Measurements from ENCODE around the gene PTCRA.
A peak's percentile ranks its signal among the peaks of the same experiment; 100 is the strongest.

The PTCRA gene

DNA sequence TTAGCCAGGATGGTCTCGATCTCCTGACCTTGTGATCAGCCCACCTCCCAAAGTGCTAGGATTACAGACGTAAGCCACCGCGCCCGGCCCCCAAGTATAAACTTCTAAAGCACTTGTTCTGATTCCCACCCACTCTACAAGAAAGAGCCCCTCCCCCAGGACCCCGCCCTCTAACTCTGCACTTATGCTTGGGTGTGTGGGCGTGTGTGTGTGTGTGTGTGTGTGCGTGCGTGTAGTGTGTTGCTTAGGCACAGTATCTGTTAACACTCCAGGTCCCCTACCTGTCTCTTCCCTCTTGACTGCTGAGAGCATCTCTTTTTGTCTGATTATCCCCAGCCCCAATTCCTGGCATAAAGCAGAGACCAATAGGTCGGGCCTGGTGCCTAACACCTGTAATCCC is 6.0 kb upstream of the PTCRA start:
- Histone ChIP-seq H3K4me1 (ENCODE audit: control insufficient read depth, insufficient read depth, low read length) (peaks cover 10% of the 10 kb centered on the region), H3K9me3 (replicated peaks; ENCODE audit: low read length) (no peaks in the 10 kb centered on the region), H3K4me2 (ENCODE audit: low read length) (no peak overlapping the region), H3K36me3 (ENCODE audit: insufficient read depth, low read length) (no peaks in the 10 kb centered on the region), H3K9ac (ENCODE audit: low read depth, low read length) (no peak overlapping the region), H3K27me3 (ENCODE audit: control insufficient read depth, insufficient read depth, low read length) (peaks cover 4% of the 10 kb centered on the region), H3K4me3 (ENCODE audit: low read length) (no peak overlapping the region)

DNA sequence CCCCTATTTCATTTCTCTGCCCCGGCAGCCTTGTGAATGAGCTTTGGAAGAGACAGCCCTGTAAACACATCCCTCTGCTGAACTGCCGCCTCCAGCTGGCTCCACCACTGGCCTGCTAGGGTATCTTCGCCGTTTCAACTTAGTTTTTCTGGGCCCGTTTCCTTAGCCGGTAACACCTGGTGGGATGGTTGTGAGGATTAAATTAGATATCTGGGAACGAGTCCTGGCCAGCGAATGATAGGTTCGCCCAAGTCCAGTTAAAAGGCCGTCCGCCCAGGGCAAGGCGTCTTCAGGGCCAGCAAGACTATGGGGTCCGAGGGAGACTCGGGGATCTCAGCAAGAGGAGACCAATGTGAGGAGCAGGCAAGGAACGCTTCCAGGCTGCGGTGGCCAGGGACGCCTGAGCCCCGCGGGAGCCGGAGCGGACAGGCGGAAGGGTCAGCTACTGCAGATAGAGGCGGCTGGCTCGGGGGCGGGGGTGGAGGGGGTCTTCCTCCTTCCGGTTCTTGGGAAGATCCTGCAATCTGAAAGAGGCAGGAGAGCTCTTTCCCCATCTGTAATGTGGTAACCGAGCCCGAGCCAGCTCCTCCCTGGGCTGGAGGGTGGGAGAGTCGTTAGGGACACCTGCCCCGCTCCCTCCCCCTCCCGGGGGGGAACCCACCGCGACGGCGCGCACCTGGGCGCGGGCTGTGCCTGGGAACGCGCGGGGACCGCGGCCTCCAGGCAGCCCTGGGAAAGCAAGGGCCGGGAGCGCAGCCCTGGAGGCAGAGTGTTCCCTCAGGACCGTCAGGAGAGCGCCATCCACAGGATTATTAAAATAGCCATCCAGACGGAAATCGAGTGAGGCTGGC is 4.5 kb upstream of the PTCRA start:
- Histone ChIP-seq H3K4me2 (ENCODE audit: low read length) (peak overlapping the region; percentile 62), H3K9me3 (replicated peaks; ENCODE audit: low read length) (no peaks in the 10 kb centered on the region), H3K36me3 (ENCODE audit: insufficient read depth, low read length) (no peaks in the 10 kb centered on the region), H3K4me3 (ENCODE audit: low read length) (no peak overlapping the region), H3K9ac (ENCODE audit: low read depth, low read length) (no peak overlapping the region), H3K4me1 (ENCODE audit: control insufficient read depth, insufficient read depth, low read length) (peaks cover 10% of the 10 kb centered on the region), H3K27me3 (ENCODE audit: control insufficient read depth, insufficient read depth, low read length) (peaks cover 4% of the 10 kb centered on the region)

DNA sequence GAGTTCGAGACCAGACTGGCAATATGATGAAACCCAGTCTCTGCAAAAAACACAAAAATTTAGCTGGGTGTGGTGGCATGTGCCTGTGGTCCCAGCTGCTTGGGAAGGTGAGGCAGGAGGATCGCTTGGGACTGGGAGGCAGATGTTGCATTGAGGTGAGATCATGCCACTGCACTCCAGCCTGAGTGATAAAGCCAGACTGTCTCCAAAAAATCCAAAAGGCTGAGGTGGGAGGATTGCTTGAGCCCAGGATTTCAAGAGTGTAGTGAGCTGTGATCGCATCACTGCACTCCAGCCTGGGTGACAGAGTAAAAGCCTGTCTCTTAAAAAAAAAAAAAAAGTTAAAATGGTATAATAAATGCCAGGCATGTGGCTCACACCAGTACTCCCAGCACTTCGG is 1.3 kb upstream of the PTCRA start:
- no peaks in the 10 kb centered on the region for H3K9me3 ChIP-seq (replicated peaks; ENCODE audit: low read length)
- no peaks in the 10 kb centered on the region for H3K36me3 ChIP-seq (ENCODE audit: insufficient read depth, low read length)
- peaks cover 4% of the 10 kb centered on the region for H3K27me3 ChIP-seq (ENCODE audit: control insufficient read depth, insufficient read depth, low read length)
- H3K4me2 ChIP-seq (ENCODE audit: low read length), result no peak overlapping the region
- no peak overlapping the region for H3K4me3 ChIP-seq (ENCODE audit: low read length)
- peaks cover 7% of the 10 kb centered on the region for H3K4me1 ChIP-seq (ENCODE audit: control insufficient read depth, insufficient read depth, low read length)
- no peak overlapping the region for H3K9ac ChIP-seq (ENCODE audit: low read depth, low read length)

DNA sequence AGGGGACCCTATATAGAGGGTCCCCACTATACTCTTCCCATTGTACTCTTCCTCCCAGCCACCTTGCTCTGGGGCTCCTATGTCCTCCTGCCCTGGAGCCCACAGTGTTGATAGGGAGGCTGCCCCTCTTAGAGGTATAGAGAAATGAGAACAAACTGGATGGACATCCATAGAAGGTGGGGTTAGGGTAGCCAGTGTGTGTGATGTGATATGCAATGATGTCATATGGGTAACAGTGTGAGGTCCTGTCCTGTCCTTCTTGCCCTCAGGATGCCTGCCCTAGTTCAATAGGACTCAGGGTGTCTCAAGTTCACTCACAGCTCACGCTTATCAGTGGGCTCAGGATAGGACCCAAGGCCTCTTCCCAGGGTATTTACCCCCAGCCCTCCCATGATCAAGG is 435 bp downstream of the PTCRA start:
- Histone ChIP-seq H3K4me2 (ENCODE audit: low read length) (no peak overlapping the region), H3K4me3 (ENCODE audit: low read length) (no peak overlapping the region), H3K9me3 (replicated peaks; ENCODE audit: low read length) (no peaks in the 10 kb centered on the region), H3K9ac (ENCODE audit: low read depth, low read length) (no peak overlapping the region), H3K4me1 (ENCODE audit: control insufficient read depth, insufficient read depth, low read length) (peaks cover 12% of the 10 kb centered on the region), H3K36me3 (ENCODE audit: insufficient read depth, low read length) (no peaks in the 10 kb centered on the region), H3K27me3 (ENCODE audit: control insufficient read depth, insufficient read depth, low read length) (peaks cover 4% of the 10 kb centered on the region)

DNA sequence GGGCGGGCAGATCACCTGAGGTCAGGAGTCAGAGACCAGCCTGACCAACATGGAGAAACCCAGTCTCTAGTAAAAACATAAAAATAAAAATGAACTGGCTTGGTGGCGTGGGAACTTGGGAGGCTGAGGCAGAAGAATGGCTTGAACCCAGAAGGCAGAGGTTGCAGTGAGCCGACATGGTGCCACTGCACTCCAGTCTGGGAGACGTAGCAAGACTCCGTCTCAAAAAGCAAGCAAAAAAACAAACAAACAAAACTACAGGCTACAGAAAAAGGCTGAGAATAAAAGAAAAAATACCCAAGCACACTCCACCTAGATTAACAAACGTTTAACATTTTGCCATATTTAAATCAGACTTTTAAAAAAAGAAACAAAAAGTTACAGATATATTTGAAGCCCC is 5.9 kb downstream of the PTCRA start:
- Histone ChIP-seq H3K9ac (ENCODE audit: low read depth, low read length) (no peak overlapping the region), H3K4me2 (ENCODE audit: low read length) (no peak overlapping the region), H3K4me3 (ENCODE audit: low read length) (no peak overlapping the region), H3K36me3 (ENCODE audit: insufficient read depth, low read length) (no peaks in the 10 kb centered on the region), H3K4me1 (ENCODE audit: control insufficient read depth, insufficient read depth, low read length) (peaks cover 11% of the 10 kb centered on the region), H3K27me3 (ENCODE audit: control insufficient read depth, insufficient read depth, low read length) (no peaks in the 10 kb centered on the region), H3K9me3 (replicated peaks; ENCODE audit: low read length) (no peaks in the 10 kb centered on the region)

DNA sequence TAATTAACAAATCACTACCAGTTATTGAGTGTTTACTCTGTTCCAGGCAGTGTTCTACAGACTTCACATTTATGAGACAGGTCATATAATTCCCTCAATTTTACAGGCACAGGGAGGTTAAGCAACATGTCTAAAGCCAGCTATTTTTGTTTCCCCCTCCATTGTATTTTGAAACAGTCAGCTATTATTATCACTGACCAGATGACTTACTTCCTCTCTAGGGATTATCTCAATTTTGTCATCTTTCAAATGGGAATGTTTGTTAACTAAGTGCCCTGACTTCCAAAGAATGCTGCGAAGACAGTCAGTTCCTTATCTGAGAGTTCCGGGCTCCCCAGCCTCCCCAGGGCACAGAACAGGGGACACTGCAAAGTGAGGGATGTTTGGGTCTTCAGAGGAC is 7.8 kb downstream of the PTCRA start:
- Histone ChIP-seq H3K4me2 (ENCODE audit: low read length) (no peak overlapping the region), H3K4me3 (ENCODE audit: low read length) (no peak overlapping the region), H3K4me1 (ENCODE audit: control insufficient read depth, insufficient read depth, low read length) (peaks cover 16% of the 10 kb centered on the region), H3K36me3 (ENCODE audit: insufficient read depth, low read length) (no peaks in the 10 kb centered on the region), H3K9me3 (replicated peaks; ENCODE audit: low read length) (no peaks in the 10 kb centered on the region), H3K27me3 (ENCODE audit: control insufficient read depth, insufficient read depth, low read length) (no peaks in the 10 kb centered on the region), H3K9ac (ENCODE audit: low read depth, low read length) (no peak overlapping the region)

DNA sequence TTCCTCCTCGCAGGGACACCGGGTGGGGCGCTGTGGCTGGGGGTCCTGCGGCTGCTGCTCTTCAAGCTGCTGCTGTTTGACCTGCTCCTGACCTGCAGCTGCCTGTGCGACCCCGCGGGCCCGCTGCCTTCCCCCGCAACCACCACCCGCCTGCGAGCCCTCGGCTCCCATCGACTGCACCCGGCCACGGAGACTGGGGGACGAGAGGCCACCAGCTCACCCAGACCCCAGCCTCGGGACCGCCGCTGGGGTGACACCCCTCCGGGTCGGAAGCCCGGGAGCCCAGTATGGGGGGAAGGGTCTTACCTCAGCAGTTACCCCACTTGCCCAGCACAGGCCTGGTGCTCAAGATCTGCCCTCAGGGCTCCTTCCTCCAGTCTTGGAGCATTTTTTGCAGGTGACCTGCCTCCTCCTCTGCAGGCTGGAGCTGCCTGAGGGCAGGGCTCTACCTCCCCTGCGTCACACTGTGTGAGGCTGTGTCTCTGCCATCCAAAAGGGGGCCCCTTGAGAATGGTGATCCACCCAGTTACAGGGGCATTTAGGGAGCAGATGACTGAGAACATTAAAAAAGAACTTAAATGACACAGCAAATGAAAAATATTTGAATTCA is 9.5 kb downstream of the PTCRA start:
- H3K27me3 ChIP-seq (ENCODE audit: control insufficient read depth, insufficient read depth, low read length), result no peaks in the 10 kb centered on the region
- H3K4me1 ChIP-seq (ENCODE audit: control insufficient read depth, insufficient read depth, low read length), result peaks cover 17% of the 10 kb centered on the region
- no peak overlapping the region for H3K4me3 ChIP-seq (ENCODE audit: low read length)
- no peak overlapping the region for H3K9ac ChIP-seq (ENCODE audit: low read depth, low read length)
- H3K36me3 ChIP-seq (ENCODE audit: insufficient read depth, low read length), result no peaks in the 10 kb centered on the region
- no peaks in the 10 kb centered on the region for H3K9me3 ChIP-seq (replicated peaks; ENCODE audit: low read length)
- H3K4me2 ChIP-seq (ENCODE audit: low read length), result no peak overlapping the region

DNA sequence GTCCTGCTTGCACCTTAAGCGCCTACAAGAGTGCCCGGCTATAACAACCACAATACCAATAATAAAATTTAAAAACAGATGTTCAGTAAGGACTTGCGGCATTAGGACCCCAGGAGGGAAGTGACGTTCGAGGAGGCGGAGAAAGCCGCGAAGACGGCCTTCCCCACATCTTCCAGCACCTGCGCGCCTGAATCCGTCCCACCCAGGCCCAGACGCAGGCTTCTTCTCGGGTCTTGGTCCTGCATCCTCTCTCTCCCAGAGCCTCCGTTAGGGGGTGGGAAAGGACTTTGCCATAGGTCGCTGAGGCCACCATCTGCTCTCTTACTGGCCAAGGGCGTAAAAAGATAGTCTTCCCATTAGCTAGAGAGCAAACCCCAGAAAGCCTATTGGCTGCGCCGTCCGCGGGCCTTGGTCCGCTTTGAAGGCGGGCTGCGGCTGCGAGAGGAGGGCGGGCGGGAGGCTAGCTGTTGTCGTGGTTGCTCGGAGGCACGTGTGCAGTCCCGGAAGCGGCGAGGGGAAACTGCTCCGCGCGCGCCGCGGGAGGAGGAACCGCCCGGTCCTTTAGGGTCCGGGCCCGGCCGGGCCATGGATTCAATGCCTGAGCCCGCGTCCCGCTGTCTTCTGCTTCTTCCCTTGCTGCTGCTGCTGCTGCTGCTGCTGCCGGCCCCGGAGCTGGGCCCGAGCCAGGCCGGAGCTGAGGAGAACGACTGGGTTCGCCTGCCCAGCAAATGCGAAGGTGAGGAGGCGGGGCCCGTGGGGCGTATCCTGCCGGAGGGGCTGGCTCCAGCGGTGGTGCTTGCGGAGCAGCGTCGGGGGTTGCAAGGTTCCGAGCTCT is 13.3 kb downstream of the PTCRA start, which contains the start of gene CNPY3:
CNPY3 (plus strand) TSS at position 495 of the 835 bp plus-strand sequence; CDS start at position 586, 91 bp downstream.
- Histone ChIP-seq H3K4me3 (ENCODE audit: low read length) (peak within 1 kb of the TSS; percentile 92), H3K27me3 (ENCODE audit: control insufficient read depth, insufficient read depth, low read length) (no peaks in the 10 kb centered on the region), H3K4me1 (ENCODE audit: control insufficient read depth, insufficient read depth, low read length) (peaks cover 17% of the 10 kb centered on the region)

DNA sequence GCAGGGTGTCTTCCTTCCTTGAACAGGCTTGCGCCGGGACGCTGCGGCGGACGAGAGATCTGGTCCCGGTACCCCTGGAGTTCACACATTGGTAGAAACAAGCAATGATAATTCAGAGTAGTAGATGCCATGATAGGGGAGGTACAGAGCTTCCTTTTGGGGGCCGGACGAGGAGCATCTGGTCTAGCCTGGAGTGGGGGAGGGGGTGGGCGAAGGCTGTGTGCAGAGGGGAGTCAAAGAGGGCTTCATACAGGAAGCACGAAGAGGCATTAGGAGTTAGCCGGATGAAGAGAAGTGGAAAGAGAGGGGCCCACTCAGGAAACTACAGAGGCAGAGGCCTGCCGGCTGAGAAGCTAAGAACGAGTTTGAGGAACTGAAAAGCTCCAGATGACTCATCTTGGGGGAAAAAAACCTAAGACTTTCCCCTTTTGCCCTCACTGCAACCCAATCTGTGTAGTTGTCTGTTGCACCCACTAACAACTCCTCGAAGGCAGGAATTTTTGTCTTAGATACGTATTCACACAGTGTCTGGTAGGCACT is 14.0 kb downstream of the PTCRA start:
- Histone ChIP-seq H3K4me2 (ENCODE audit: low read length) (peak overlapping the region; percentile 98), H3K4me3 (ENCODE audit: low read length) (peak overlapping the region; percentile 92), H3K4me1 (ENCODE audit: control insufficient read depth, insufficient read depth, low read length) (peaks cover 17% of the 10 kb centered on the region), H3K9ac (ENCODE audit: low read depth, low read length) (peak overlapping the region; percentile 85), H3K9me3 (replicated peaks; ENCODE audit: low read length) (no peaks in the 10 kb centered on the region), H3K36me3 (ENCODE audit: insufficient read depth, low read length) (peaks cover 8% of the 10 kb centered on the region), H3K27me3 (ENCODE audit: control insufficient read depth, insufficient read depth, low read length) (no peaks in the 10 kb centered on the region)

More for the DNA sequence above, 13.3 kb downstream of the PTCRA start, which contains the start of gene CNPY3:
- H3K9ac ChIP-seq (ENCODE audit: low read depth, low read length), result peak within 1 kb of the TSS; percentile 85
- no peaks in the 10 kb centered on the region for H3K9me3 ChIP-seq (replicated peaks; ENCODE audit: low read length)
- H3K4me2 ChIP-seq (ENCODE audit: low read length), result peak within 1 kb of the TSS; percentile 98
- peaks cover 3% of the 10 kb centered on the region for H3K36me3 ChIP-seq (ENCODE audit: insufficient read depth, low read length)

DNA sequence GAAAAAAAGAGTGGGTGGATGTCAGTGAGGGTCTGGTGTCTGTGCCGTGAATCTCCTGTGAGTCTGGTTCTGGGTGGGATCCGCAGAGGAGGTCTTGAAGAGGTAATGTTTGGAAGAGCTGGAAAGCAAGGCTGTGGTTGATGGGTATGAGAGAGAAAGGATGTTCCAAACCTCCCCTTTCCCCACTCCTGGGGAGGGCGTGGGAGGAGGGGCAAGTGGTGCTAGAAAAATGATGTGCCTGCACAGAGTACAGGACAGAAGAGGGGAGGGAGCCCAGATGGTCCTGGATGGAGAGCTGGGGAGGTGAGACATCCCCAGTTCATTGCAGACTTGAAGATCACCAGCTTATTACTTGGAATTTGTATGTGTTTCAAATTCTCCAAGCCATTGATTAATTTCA is 16.6 kb downstream of the PTCRA start:
- no peaks in the 10 kb centered on the region for H3K27me3 ChIP-seq (ENCODE audit: control insufficient read depth, insufficient read depth, low read length)
- no peak overlapping the region for H3K9ac ChIP-seq (ENCODE audit: low read depth, low read length)
- H3K4me3 ChIP-seq (ENCODE audit: low read length), result no peak overlapping the region
- H3K4me2 ChIP-seq (ENCODE audit: low read length), result no peak overlapping the region
- H3K9me3 ChIP-seq (replicated peaks; ENCODE audit: low read length), result no peaks in the 10 kb centered on the region
- H3K4me1 ChIP-seq (ENCODE audit: control insufficient read depth, insufficient read depth, low read length), result peaks cover 17% of the 10 kb centered on the region
- H3K36me3 ChIP-seq (ENCODE audit: insufficient read depth, low read length), result peaks cover 21% of the 10 kb centered on the region

DNA sequence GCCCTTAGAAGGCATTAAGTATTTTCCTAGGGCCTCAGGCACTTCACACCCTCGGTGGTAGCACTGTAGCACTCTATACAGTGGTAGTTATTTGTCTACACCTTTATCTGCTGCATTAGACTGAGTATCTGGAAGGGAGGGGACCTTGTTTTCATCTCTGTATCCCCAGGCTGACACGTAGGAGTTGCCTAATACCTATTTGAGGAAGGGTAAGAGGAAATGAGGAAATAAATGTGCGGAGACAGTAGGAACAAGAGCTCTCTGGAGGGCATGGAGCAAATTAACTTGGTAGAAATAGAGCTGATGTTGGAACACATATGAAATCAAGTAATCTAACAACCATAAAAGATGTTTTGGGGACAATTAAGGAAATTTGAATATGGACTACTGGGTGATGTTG is 17.4 kb downstream of the PTCRA start:
- Histone ChIP-seq H3K4me2 (ENCODE audit: low read length) (no peak overlapping the region), H3K4me3 (ENCODE audit: low read length) (no peak overlapping the region), H3K9ac (ENCODE audit: low read depth, low read length) (no peak overlapping the region), H3K36me3 (ENCODE audit: insufficient read depth, low read length) (peaks cover 28% of the 10 kb centered on the region), H3K27me3 (ENCODE audit: control insufficient read depth, insufficient read depth, low read length) (no peaks in the 10 kb centered on the region), H3K9me3 (replicated peaks; ENCODE audit: low read length) (no peaks in the 10 kb centered on the region), H3K4me1 (ENCODE audit: control insufficient read depth, insufficient read depth, low read length) (peaks cover 17% of the 10 kb centered on the region)
